Glutamatergic neuron (in vitro differentiated cells): ENCODE measurements around the gene ATP1B1. TPM values are rescaled to one million over a fixed set of nuclear protein-coding genes. Genes with fewer than 3 reads are reported as not detected.

Experiments used
- DNase-seq: peaks from one replicate; pipeline ENCODE4 v3.0.0; 2022
- H3K27ac Mint-ChIP-seq: one replicate; pipeline ENCODE4 v1.8.0; 2020; ENCODE audit warnings: mild to moderate bottlenecking, mixed read lengths, inconsistent platforms; ENCODE audit not compliant: unreplicated experiment
- H3K27me3 Mint-ChIP-seq: one replicate; pipeline ENCODE4 v1.8.0; 2020; ENCODE audit warnings: mild to moderate bottlenecking, moderate library complexity, mixed read lengths, inconsistent platforms; ENCODE audit not compliant: unreplicated experiment
- H3K36me3 Mint-ChIP-seq: one replicate; pipeline ENCODE4 v1.8.0; 2020; ENCODE audit warnings: mild to moderate bottlenecking, mixed read lengths, inconsistent platforms; ENCODE audit not compliant: unreplicated experiment
- H3K4me1 Mint-ChIP-seq: one replicate; pipeline ENCODE4 v1.8.0; 2020; ENCODE audit warnings: mild to moderate bottlenecking, low read depth, mixed read lengths, inconsistent platforms; ENCODE audit not compliant: unreplicated experiment
- H3K4me3 Mint-ChIP-seq: one replicate; pipeline ENCODE4 v1.8.0; 2020; ENCODE audit warnings: mild to moderate bottlenecking, mixed read lengths, inconsistent platforms; ENCODE audit not compliant: unreplicated experiment
- H3K9me3 Mint-ChIP-seq: one replicate; pipeline ENCODE4 v1.8.0; 2020; ENCODE audit warnings: mild to moderate bottlenecking, moderate library complexity, mixed read lengths, inconsistent platforms; ENCODE audit not compliant: unreplicated experiment
- total RNA-seq: library from RNA; stranded (reverse); fragmentation: NEBNext Ultra II Directional; extraction: Animal tissue kit (Norgen Biotek cat#: 25700); gene quantifications from one replicate; pipeline ENCODE4 v1.2.1, GENCODE V29; 2021; ENCODE audit not compliant: unreplicated experiment
- TF ChIP-seq, protein P1 (sequence below): fragments of 200-600 bp; sonication (generic); IDR thresholded peaks from one replicate; pipeline ENCODE4 v1.5.0; 2021; ENCODE audit not compliant: partially characterized antibody, unreplicated experiment

ATP1B1 gene
- total RNA-seq, 1 donor from 2014 or later, result 108 TPM

- H3K4me1 Mint-ChIP-seq, result peaks cover 4% of the 10 kb centered on the region
- H3K36me3 Mint-ChIP-seq, result peaks cover 5% of the 10 kb centered on the region
- peaks cover 5% of the 10 kb centered on the region for H3K27me3 Mint-ChIP-seq
- TF ChIP-seq, protein P1, sequence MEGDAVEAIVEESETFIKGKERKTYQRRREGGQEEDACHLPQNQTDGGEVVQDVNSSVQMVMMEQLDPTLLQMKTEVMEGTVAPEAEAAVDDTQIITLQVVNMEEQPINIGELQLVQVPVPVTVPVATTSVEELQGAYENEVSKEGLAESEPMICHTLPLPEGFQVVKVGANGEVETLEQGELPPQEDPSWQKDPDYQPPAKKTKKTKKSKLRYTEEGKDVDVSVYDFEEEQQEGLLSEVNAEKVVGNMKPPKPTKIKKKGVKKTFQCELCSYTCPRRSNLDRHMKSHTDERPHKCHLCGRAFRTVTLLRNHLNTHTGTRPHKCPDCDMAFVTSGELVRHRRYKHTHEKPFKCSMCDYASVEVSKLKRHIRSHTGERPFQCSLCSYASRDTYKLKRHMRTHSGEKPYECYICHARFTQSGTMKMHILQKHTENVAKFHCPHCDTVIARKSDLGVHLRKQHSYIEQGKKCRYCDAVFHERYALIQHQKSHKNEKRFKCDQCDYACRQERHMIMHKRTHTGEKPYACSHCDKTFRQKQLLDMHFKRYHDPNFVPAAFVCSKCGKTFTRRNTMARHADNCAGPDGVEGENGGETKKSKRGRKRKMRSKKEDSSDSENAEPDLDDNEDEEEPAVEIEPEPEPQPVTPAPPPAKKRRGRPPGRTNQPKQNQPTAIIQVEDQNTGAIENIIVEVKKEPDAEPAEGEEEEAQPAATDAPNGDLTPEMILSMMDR, result no peak
- no peak overlapping the region for H3K4me3 Mint-ChIP-seq
- no peak overlapping the region for H3K27ac Mint-ChIP-seq
- H3K9me3 Mint-ChIP-seq, result peaks cover 4% of the 10 kb centered on the region
- no peak for DNase-seq
These were observed 6.3 kb upstream of the ATP1B1 start for GRCh38 chr1:169100208-169100607.

- TF ChIP-seq, protein P1, result no peak
- Mint-ChIP-seq H3K36me3 (peaks cover 5% of the 10 kb centered on the region), H3K27me3 (peaks cover 5% of the 10 kb centered on the region), H3K4me1 (peaks cover 7% of the 10 kb centered on the region), H3K9me3 (peaks cover 4% of the 10 kb centered on the region), H3K4me3 (no peak overlapping the region), H3K27ac (no peak overlapping the region)
- no peak for DNase-seq
These were observed 5.8 kb upstream of the ATP1B1 start for GRCh38 chr1:169100651-169101088.

- Mint-ChIP-seq H3K4me1 (peaks cover 9% of the 10 kb centered on the region), H3K4me3 (no peak overlapping the region), H3K36me3 (peaks cover 5% of the 10 kb centered on the region), H3K9me3 (peaks cover 11% of the 10 kb centered on the region), H3K27me3 (peaks cover 10% of the 10 kb centered on the region), H3K27ac (no peak overlapping the region)
- DNase-seq, result no peak
- TF ChIP-seq, protein P1, result no peak
These were observed 3.9 kb upstream of the ATP1B1 start for GRCh38 chr1:169102567-169102966.

GRCh38 chr1:169103002-169103401, 3.5 kb upstream of the ATP1B1 start:
- Mint-ChIP-seq H3K4me1 (peaks cover 12% of the 10 kb centered on the region), H3K4me3 (no peak overlapping the region), H3K9me3 (peaks cover 14% of the 10 kb centered on the region), H3K27me3 (peaks cover 12% of the 10 kb centered on the region), H3K27ac (no peak overlapping the region), H3K36me3 (peaks cover 5% of the 10 kb centered on the region)
- TF ChIP-seq, protein P1, result no peak
- no peak for DNase-seq

GRCh38 chr1:169103480-169103893, 3.0 kb upstream of the ATP1B1 start:
- peaks cover 14% of the 10 kb centered on the region for H3K27me3 Mint-ChIP-seq
- H3K4me3 Mint-ChIP-seq, result no peak overlapping the region
- H3K36me3 Mint-ChIP-seq, result peaks cover 5% of the 10 kb centered on the region
- H3K9me3 Mint-ChIP-seq, result peaks cover 14% of the 10 kb centered on the region
- no peak for DNase-seq
- peaks cover 15% of the 10 kb centered on the region for H3K4me1 Mint-ChIP-seq
- TF ChIP-seq, protein P1, result no peak
- no peak overlapping the region for H3K27ac Mint-ChIP-seq
